KMS-11 (cell line): Measurements from ENCODE around the gene FAAP20.

Experiments
- H2AFZ ChIP-seq: fragments of 200-600 bp; sonication (generic); 2 replicates; pipeline ENCODE4 v1.6.1; 2016; ENCODE audit warnings: antibody characterized with exemption, mixed run types, low read depth
- H3K27ac ChIP-seq: fragments of 200-600 bp; sonication (generic); 2 replicates; pipeline ENCODE4 v1.6.1; 2016; ENCODE audit warnings: mild to moderate bottlenecking, mixed run types
- H3K27me3 ChIP-seq: fragments of 200-600 bp; sonication (generic); 2 replicates; pipeline ENCODE4 v1.6.1; 2017; ENCODE audit warnings: mild to moderate bottlenecking, low read depth, mixed run types, moderate library complexity; ENCODE audit not compliant: insufficient read depth
- H3K36me3 ChIP-seq: fragments of 200-600 bp; sonication (generic); 2 replicates; pipeline ENCODE4 v1.6.1; 2017; ENCODE audit warnings: mild to moderate bottlenecking, mixed run types; ENCODE audit not compliant: insufficient read depth
- H3K4me1 ChIP-seq: fragments of 200-600 bp; sonication (generic); 2 replicates; pipeline ENCODE4 v1.6.1; 2016; ENCODE audit warnings: mild to moderate bottlenecking, low read depth, mixed run types; ENCODE audit not compliant: poor library complexity, severe bottlenecking
- H3K4me2 ChIP-seq: fragments of 200-600 bp; sonication (generic); 2 replicates; pipeline ENCODE4 v1.7.0; 2016; ENCODE audit warnings: mild to moderate bottlenecking, mixed run types
- H3K4me3 ChIP-seq: fragments of 200-600 bp; sonication (generic); IDR thresholded peaks from 2 replicates; pipeline ENCODE4 v1.6.1; 2017; ENCODE audit warnings: low read depth, low read length, mixed read lengths; ENCODE audit not compliant: insufficient read depth
- H3K79me2 ChIP-seq: fragments of 200-600 bp; sonication (generic); 2 replicates; pipeline ENCODE4 v1.6.1; 2016; ENCODE audit warnings: low read depth, mixed run types; ENCODE audit not compliant: insufficient read depth
- H3K9ac ChIP-seq: fragments of 200-600 bp; sonication (generic); 2 replicates; pipeline ENCODE4 v1.6.1; 2016; ENCODE audit warnings: mild to moderate bottlenecking, mixed run types
- H4K20me1 ChIP-seq: fragments of 200-600 bp; sonication (generic); 2 replicates; pipeline ENCODE4 v1.6.1; 2016; ENCODE audit warnings: mild to moderate bottlenecking, mixed run types; ENCODE audit not compliant: insufficient read depth
- TF ChIP-seq, protein P1 (sequence below): fragments of 200-600 bp; sonication (generic); conservative IDR thresholded peaks from 2 replicates; pipeline ENCODE4 v1.6.1; 2017; ENCODE audit warnings: low read depth, mild to moderate bottlenecking, antibody characterized with exemption, low read length, moderate library complexity, mixed read lengths

FAAP20 gene

DNA sequence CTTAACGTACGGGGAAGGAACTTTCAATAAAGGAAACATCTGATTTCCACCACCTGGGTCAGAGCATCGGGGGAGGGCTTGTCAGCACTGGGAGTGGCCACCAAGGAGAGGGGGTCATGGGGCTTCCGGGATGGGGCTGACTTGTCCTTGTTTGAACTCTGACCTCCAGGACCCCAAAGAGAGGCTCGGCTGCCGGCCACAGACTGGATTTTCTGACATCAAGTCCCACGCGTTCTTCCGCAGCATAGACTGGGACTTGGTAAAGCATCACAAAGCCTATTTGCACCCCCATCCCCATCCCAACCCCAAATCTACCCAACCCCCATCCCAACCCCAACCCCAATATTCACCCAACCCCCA lies 19.5 kb downstream of the FAAP20 start:
- H3K9ac ChIP-seq, result no peak overlapping the region
- no peak overlapping the region for H2AFZ ChIP-seq
- TF ChIP-seq, protein P1, sequence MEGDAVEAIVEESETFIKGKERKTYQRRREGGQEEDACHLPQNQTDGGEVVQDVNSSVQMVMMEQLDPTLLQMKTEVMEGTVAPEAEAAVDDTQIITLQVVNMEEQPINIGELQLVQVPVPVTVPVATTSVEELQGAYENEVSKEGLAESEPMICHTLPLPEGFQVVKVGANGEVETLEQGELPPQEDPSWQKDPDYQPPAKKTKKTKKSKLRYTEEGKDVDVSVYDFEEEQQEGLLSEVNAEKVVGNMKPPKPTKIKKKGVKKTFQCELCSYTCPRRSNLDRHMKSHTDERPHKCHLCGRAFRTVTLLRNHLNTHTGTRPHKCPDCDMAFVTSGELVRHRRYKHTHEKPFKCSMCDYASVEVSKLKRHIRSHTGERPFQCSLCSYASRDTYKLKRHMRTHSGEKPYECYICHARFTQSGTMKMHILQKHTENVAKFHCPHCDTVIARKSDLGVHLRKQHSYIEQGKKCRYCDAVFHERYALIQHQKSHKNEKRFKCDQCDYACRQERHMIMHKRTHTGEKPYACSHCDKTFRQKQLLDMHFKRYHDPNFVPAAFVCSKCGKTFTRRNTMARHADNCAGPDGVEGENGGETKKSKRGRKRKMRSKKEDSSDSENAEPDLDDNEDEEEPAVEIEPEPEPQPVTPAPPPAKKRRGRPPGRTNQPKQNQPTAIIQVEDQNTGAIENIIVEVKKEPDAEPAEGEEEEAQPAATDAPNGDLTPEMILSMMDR, result no peak
- no peaks in the 10 kb centered on the region for H4K20me1 ChIP-seq
- H3K4me1 ChIP-seq, result no peaks in the 10 kb centered on the region
- peaks cover 62% of the 10 kb centered on the region for H3K27me3 ChIP-seq
- no peak overlapping the region for H3K4me2 ChIP-seq
- H3K27ac ChIP-seq, result no peak overlapping the region
- H3K36me3 ChIP-seq, result no peaks in the 10 kb centered on the region
- no peak overlapping the region for H3K4me3 ChIP-seq
- H3K79me2 ChIP-seq, result no peaks in the 10 kb centered on the region

DNA sequence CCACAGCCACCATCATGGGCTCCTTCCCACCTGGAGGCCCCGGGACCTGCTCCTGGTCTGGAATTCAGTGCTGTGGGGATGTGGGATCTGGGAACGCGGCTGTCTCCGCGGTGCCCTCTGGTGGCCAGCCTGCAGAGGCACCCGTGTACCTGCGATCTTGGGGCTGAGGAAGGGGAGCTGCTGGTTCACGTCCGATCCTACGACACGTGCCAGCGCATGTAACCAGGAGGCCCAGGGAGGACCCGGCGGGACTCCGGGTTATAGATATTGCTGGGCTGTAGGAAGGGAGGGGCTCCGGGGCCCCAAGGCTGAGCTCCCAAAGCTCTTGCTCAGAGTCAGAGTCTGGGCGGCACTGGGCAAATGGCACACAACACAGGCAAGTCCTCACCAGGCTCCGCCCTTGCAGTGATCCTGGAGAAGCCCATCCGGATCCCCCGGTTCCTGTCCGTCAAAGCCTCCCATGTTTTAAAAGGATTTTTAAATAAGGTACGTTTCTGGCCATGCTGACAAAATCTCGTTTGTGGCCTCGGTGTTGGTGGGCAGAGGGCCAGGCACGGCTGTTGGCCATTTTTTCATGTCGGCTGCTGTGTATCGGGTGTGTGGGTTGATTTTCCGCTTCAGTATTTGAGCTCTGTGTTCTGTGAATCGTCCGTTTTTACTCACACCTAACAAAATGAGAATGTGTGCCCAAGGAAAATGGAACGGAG lies 20.1 kb downstream of the FAAP20 start:
- Histone ChIP-seq H3K9ac (no peak overlapping the region), H4K20me1 (no peaks in the 10 kb centered on the region), H3K36me3 (no peaks in the 10 kb centered on the region), H2AFZ (no peak overlapping the region), H3K4me3 (no peak overlapping the region), H3K4me1 (no peaks in the 10 kb centered on the region), H3K4me2 (no peak overlapping the region), H3K27me3 (peaks cover 62% of the 10 kb centered on the region), H3K79me2 (no peaks in the 10 kb centered on the region), H3K27ac (no peak overlapping the region)
- TF ChIP-seq, protein P1, result peak; percentile 78

DNA sequence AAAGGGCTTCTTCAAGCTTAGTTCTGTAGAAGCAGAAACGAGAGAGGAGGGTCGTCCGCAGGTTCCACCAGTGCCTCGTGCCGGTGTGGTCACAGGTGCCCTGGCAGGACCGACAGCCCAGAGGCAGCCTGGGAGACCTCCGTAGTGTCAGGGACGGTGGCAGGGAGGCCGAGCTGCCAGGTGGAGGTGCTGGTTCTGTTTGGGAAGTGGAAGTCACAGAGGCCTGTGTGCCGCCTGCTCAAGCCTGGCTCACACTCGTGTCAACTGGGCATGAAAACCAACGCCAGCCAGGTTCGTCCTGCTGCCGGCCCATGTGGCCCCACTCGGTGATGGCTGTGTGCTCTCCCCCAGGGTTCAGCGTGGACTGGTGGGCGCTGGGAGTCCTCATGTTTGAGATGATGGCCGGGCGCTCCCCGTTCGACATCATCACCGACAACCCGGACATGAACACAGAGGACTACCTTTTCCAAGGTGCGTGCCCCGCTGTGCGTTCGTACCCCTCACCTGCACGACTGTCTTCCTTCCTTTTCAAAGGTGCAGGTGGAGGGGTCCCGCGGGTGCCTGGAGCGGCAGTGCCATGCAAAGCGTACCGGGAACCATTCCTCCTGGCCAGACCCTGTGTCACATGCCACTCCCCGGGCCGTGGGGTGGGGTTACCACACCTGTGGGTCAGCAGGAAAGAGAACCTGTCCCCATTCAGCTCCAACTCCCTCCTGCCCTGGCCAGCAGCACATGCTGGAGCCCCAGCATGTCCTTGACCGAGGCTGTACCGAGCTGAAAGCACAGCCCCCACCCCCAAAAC lies 20.8 kb downstream of the FAAP20 start:
- Histone ChIP-seq H3K79me2 (no peaks in the 10 kb centered on the region), H4K20me1 (no peaks in the 10 kb centered on the region), H3K27me3 (peaks cover 64% of the 10 kb centered on the region), H2AFZ (no peak overlapping the region), H3K27ac (no peak overlapping the region), H3K4me1 (no peaks in the 10 kb centered on the region), H3K4me3 (no peak overlapping the region), H3K4me2 (no peak overlapping the region), H3K36me3 (no peaks in the 10 kb centered on the region), H3K9ac (no peak overlapping the region)
- TF ChIP-seq, protein P1, result no peak

DNA sequence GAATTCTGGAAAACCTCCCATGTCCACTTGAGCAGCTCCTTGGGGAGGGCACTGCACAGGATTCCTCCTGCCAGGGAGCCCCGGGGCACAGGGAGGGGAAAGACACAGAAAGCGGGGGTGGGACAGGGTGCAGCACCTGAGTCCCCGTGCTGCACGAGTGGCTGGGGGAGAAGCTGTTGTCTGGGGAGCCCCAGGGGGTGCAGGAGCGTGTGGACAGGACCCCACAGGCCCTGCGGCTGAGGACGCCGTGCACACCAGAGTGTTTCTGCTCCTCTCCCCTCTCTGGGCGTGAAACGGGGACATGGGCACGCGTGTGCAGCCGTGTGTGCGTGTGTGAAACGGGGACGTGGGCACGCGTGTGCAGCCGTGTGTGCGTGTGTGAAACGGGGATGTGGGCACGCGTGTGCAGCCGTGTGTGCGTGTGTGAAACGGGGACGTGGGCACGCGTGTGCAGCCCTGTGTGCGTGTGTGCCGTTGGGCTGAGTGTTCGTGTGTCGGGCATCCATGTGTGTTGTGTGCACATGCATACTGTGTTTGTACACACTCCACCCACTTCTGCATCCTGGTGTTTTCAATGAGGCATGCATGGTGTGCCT lies 21.9 kb downstream of the FAAP20 start:
- Histone ChIP-seq H3K4me2 (no peak overlapping the region), H3K27ac (no peak overlapping the region), H3K27me3 (peaks cover 64% of the 10 kb centered on the region), H3K79me2 (no peaks in the 10 kb centered on the region), H2AFZ (no peak overlapping the region), H3K9ac (no peak overlapping the region), H3K4me3 (no peak overlapping the region), H3K36me3 (no peaks in the 10 kb centered on the region), H4K20me1 (no peaks in the 10 kb centered on the region), H3K4me1 (no peaks in the 10 kb centered on the region)
- TF ChIP-seq, protein P1, result no peak
